Mesenchymal stem cell (in vitro differentiated cells and primary cell): Measurements from ENCODE around the gene OPCML.

ENCODE experiments used
- DNase-seq: peaks from one replicate; pipeline ENCODE4 v3.0.0-alpha.2; 2013
- H2AFZ ChIP-seq: one replicate; pipeline ENCODE4 v1.6.1; 2013; ENCODE audit warnings: low read depth, mild to moderate bottlenecking, control low read depth, inconsistent platforms, low read length, moderate library complexity
- H2AK5ac ChIP-seq: 2 replicates; pipeline ENCODE4 v1.6.1; 2013; ENCODE audit warnings: low read length, moderate library complexity, mild to moderate bottlenecking, inconsistent platforms; ENCODE audit not compliant: severe bottlenecking
- H2BK120ac ChIP-seq: one replicate; pipeline ENCODE4 v1.6.1; 2013; ENCODE audit warnings: low read depth, mild to moderate bottlenecking, inconsistent platforms, low read length, moderate library complexity
- H2BK12ac ChIP-seq, 2 experiments: one replicate each; pipeline ENCODE4 v1.6.1; 2013; ENCODE audit warnings: inconsistent platforms in 2 of 2, low read length in 2 of 2, mild to moderate bottlenecking in 2 of 2, moderate library complexity in 2 of 2, control low read depth in 1 of 2
- H2BK15ac ChIP-seq: one replicate; pipeline ENCODE4 v1.6.1; 2013; ENCODE audit warnings: mild to moderate bottlenecking, low read depth, inconsistent platforms; ENCODE audit not compliant: poor library complexity, severe bottlenecking
- H2BK5ac ChIP-seq: 2 replicates; pipeline ENCODE4 v1.6.1; 2013; ENCODE audit warnings: low read depth, mild to moderate bottlenecking, low read length, control low read depth, inconsistent platforms; ENCODE audit not compliant: poor library complexity, severe bottlenecking
- H3K14ac ChIP-seq, 2 experiments: one replicate each; pipeline ENCODE4 v1.6.1; 2013; ENCODE audit warnings: inconsistent platforms in 2 of 2, low read length in 2 of 2, control low read depth in 1 of 2, mild to moderate bottlenecking in 1 of 2, moderate library complexity in 1 of 2
- H3K18ac ChIP-seq, 2 experiments: one replicate each; pipeline ENCODE4 v1.6.1; 2013; ENCODE audit warnings: inconsistent platforms in 2 of 2, low read length in 2 of 2, control low read depth in 1 of 2, low read depth in 1 of 2, mild to moderate bottlenecking in 1 of 2
- H3K23ac ChIP-seq, 2 experiments: one replicate each; pipeline ENCODE4 v1.6.1; 2013; ENCODE audit warnings: inconsistent platforms in 2 of 2, low read length in 2 of 2, mild to moderate bottlenecking in 2 of 2, moderate library complexity in 2 of 2, control low read depth in 1 of 2
- H3K27ac ChIP-seq: 2 replicates; pipeline ENCODE4 v1.5.1; 2013; ENCODE audit warnings: mild to moderate bottlenecking, moderate library complexity, low read length, control low read depth, inconsistent platforms; ENCODE audit not compliant: poor library complexity, severe bottlenecking
- H3K27me3 ChIP-seq, 2 experiments: 2 replicates each; pipeline versions ENCODE4 v1.6.1 to v1.7.0; 2013; ENCODE audit warnings: low read length in 2 of 2, mild to moderate bottlenecking in 2 of 2, moderate library complexity in 2 of 2, control low read depth in 1 of 2, inconsistent platforms in 1 of 2; ENCODE audit not compliant: control insufficient read depth in 1 of 2, insufficient read depth in 1 of 2
- H3K36me3 ChIP-seq, 2 experiments: 2 replicates each; pipeline versions ENCODE4 v1.6.1 to v1.7.0; 2013; ENCODE audit warnings: low read length in 2 of 2, control low read depth in 1 of 2, inconsistent platforms in 1 of 2, low read depth in 1 of 2, mild to moderate bottlenecking in 1 of 2; ENCODE audit not compliant: insufficient read depth in 2 of 2, control insufficient read depth in 1 of 2
- H3K4ac ChIP-seq, 2 experiments: one replicate each; pipeline ENCODE4 v1.6.1; 2013; ENCODE audit warnings: inconsistent platforms in 2 of 2, low read length in 2 of 2, mild to moderate bottlenecking in 2 of 2, moderate library complexity in 2 of 2, control low read depth in 1 of 2, low read depth in 1 of 2
- H3K4me1 ChIP-seq: 2 replicates; pipeline ENCODE4 v1.6.1; 2013; ENCODE audit warnings: low read depth, low read length, control low read depth; ENCODE audit not compliant: control insufficient read depth, insufficient read depth
- H3K4me2 ChIP-seq: 2 replicates; pipeline ENCODE4 v1.6.1; 2013; ENCODE audit warnings: low read length, mild to moderate bottlenecking, inconsistent platforms; ENCODE audit not compliant: poor library complexity, severe bottlenecking
- H3K4me3 ChIP-seq, 2 experiments: 2 replicates each; pipeline versions ENCODE4 v1.5.1 to v1.7.0; 2013; ENCODE audit warnings: low read length in 2 of 2, mild to moderate bottlenecking in 2 of 2, control low read depth in 1 of 2, low read depth in 1 of 2; ENCODE audit not compliant: insufficient read depth in 1 of 2
- H3K79me1 ChIP-seq: replicated peaks from 2 replicates; pipeline ENCODE4 v1.6.1; 2013; ENCODE audit warnings: mild to moderate bottlenecking, control low read depth, low read length, inconsistent platforms; ENCODE audit not compliant: poor library complexity, severe bottlenecking
- H3K9ac ChIP-seq: 2 replicates; pipeline ENCODE4 v1.7.0; 2013; ENCODE audit warnings: mild to moderate bottlenecking, low read length, moderate library complexity
- H3K9me3 ChIP-seq: 2 replicates; pipeline ENCODE4 v1.7.0; 2013; ENCODE audit warnings: mild to moderate bottlenecking, low read length; ENCODE audit not compliant: control insufficient read depth
- H4K8ac ChIP-seq: one replicate; pipeline ENCODE4 v1.6.1; 2013; ENCODE audit warnings: inconsistent platforms, mild to moderate bottlenecking, low read length, moderate library complexity
- H4K91ac ChIP-seq: one replicate; pipeline ENCODE4 v1.6.1; 2013; ENCODE audit warnings: mild to moderate bottlenecking, low read length, inconsistent platforms
- WGBS: methylation state at CpG from one replicate; pipeline ENCODE4 v1.1.7; 2013; ENCODE audit warnings: mixed read lengths; 5-methylcytosine and 5-hydroxymethylcytosine counted together

OPCML gene

DNA sequence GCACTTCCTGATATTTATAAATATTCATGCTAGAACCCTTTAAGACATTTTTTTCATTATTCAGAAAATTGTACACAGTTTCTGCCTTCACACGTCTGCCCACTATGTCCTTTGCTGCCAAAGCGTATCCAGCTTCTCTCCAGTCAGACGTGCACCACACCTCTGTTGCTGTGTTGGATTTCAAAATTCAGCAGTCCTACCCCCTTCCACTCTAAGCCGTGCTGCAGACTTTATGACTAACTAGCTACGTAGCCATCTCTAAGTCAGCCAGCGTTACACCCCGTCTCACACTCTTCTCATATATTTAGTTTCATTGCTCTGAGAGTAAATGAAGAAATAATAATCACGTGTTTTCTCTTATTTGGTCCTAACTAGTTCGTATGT is 28.2 kb upstream of the OPCML start:
- Histone ChIP-seq H2BK15ac (no peak overlapping the region), H3K36me3 (no peaks in the 10 kb centered on the region), H2BK12ac (no peak overlapping the region), H3K79me1 (no peaks in the 10 kb centered on the region), H3K14ac (no peak overlapping the region), H3K18ac (no peak overlapping the region), H2BK5ac (no peak overlapping the region), H3K27me3 (no peaks in the 10 kb centered on the region), H2BK120ac (no peak overlapping the region), H4K91ac (no peak overlapping the region), H3K23ac (no peak overlapping the region), H2AFZ (no peak overlapping the region), H4K8ac (no peak overlapping the region), H2AK5ac (no peak overlapping the region), H3K27ac (no peak overlapping the region), H3K4me2 (no peak overlapping the region), H3K4me3 (no peak overlapping the region), H3K9ac (peak overlapping the region; percentile 32), H3K9me3 (no peaks in the 10 kb centered on the region), H3K4ac (no peak overlapping the region), H3K4me1 (no peaks in the 10 kb centered on the region)
- no peak for DNase-seq
- WGBS = 74% methylated on average over 4 of the region's 9 CpGs

DNA sequence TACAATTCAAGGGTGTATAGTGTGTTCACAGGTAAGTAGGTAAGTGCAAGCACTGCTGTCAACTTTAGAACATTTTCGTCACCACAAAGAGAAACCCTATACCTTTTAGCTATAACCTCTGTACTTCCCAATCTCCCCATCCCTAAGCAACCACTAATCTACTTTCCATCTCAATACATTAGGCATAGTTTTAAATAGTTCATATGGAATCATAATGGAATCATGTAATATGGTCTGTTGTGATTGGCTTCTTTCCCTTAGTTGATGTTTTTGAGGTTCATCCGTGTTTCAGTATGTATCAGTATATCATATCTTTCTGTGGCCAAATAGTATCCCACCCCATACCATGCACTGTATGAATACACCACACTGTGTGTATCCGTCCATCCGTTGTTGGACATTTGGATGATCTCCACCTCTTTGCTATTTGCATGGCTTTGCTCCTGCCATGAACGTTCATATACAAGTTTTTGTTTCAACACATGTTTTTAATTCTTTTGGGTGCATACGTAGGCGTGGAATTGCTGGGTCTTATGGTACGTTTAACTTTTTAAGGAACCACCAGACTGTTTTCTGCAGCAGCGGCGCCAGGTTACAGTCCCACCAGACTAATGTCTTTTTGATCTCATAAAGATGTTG is 27.7 kb upstream of the OPCML start:
- H3K4me2 ChIP-seq = no peak overlapping the region
- 98% methylated on average over 7 of the region's 10 CpGs for WGBS

DNA sequence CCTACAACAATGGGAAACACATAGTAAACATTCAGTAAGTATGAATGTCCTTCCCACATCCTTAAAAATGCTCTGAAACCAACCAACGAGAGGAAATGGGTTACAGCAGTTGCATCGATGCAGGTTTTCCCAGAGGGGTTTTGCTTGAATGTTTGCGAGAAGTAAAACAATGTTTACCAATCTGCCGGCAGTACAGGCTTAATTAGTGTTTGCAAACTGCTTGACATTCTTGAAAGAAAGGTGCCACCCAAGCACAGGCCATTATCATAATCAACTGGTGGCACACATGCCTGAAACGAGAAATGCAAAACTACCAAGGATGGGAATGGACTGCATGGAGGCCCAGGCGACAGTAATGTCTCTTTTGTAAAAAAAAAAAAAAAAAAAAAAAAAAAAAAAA is 27.1 kb upstream of the OPCML start:
- H3K9me3 ChIP-seq = no peaks in the 10 kb centered on the region
- H3K4ac ChIP-seq = no peak overlapping the region
- H2BK5ac ChIP-seq = no peak overlapping the region
- no peak overlapping the region for H2AFZ ChIP-seq
- no peak overlapping the region for H3K9ac ChIP-seq
- no peak overlapping the region for H3K4me2 ChIP-seq
- H4K91ac ChIP-seq = no peak overlapping the region
- WGBS = 74% methylated on average over 4 of the region's 6 CpGs
- no peak overlapping the region for H3K14ac ChIP-seq
- H2BK12ac ChIP-seq = no peak overlapping the region
- no peaks in the 10 kb centered on the region for H3K79me1 ChIP-seq
- H4K8ac ChIP-seq = no peak overlapping the region
- H2BK15ac ChIP-seq = no peak overlapping the region
- no peak overlapping the region for H3K27ac ChIP-seq
- H2BK120ac ChIP-seq = no peak overlapping the region
- DNase-seq = no peak
- no peaks in the 10 kb centered on the region for H3K4me1 ChIP-seq
- no peaks in the 10 kb centered on the region for H3K27me3 ChIP-seq
- no peak overlapping the region for H3K18ac ChIP-seq
- H3K36me3 ChIP-seq = no peaks in the 10 kb centered on the region
- H3K4me3 ChIP-seq = no peak overlapping the region
- no peak overlapping the region for H3K23ac ChIP-seq
- no peak overlapping the region for H2AK5ac ChIP-seq

More for the DNA sequence above, 27.7 kb upstream of the OPCML start:
- no peak for DNase-seq
- H3K4me3 ChIP-seq = no peak overlapping the region
- no peak overlapping the region for H3K9ac ChIP-seq
- no peak overlapping the region for H2AK5ac ChIP-seq
- H4K8ac ChIP-seq = no peak overlapping the region
- no peak overlapping the region for H4K91ac ChIP-seq
- H2BK5ac ChIP-seq = no peak overlapping the region
- no peak overlapping the region for H3K27ac ChIP-seq
- no peak overlapping the region for H2BK12ac ChIP-seq
- no peaks in the 10 kb centered on the region for H3K4me1 ChIP-seq
- H3K36me3 ChIP-seq = no peaks in the 10 kb centered on the region
- no peak overlapping the region for H3K14ac ChIP-seq
- no peaks in the 10 kb centered on the region for H3K9me3 ChIP-seq
- no peak overlapping the region for H3K4ac ChIP-seq
- no peak overlapping the region for H3K18ac ChIP-seq
- H3K27me3 ChIP-seq = no peaks in the 10 kb centered on the region
- H2AFZ ChIP-seq = no peak overlapping the region
- H2BK120ac ChIP-seq = no peak overlapping the region
- no peaks in the 10 kb centered on the region for H3K79me1 ChIP-seq
- H3K23ac ChIP-seq = no peak overlapping the region
- H2BK15ac ChIP-seq = no peak overlapping the region

DNA sequence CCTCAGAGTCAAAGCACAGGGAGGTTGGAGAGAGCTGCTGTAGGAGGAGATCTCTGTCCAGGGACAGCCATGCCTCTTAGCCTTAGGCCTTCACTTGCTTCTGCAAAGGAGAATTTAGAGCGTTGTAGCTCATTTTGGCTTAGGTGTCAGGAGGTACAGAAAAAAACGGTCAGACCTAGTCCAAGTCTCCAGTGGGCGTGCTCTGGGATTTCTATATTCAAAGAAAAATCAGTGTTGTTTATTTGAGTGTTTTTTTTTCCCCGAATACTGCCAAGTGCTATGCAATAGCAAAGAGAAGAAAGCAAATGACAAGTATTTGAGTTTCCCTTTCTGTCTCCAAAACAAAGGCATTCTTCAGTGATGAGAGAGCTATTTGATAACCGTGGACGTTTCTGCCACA is 22.7 kb upstream of the OPCML start:
- H3K18ac ChIP-seq = no peak overlapping the region
- H2AFZ ChIP-seq = no peak overlapping the region
- no peak for DNase-seq
- H2AK5ac ChIP-seq = no peak overlapping the region
- H4K91ac ChIP-seq = no peak overlapping the region
- no peaks in the 10 kb centered on the region for H3K4me1 ChIP-seq
- no peak overlapping the region for H4K8ac ChIP-seq
- H3K27ac ChIP-seq = no peak overlapping the region
- no peak overlapping the region for H3K14ac ChIP-seq
- no peak overlapping the region for H2BK5ac ChIP-seq
- H3K79me1 ChIP-seq = no peaks in the 10 kb centered on the region
- no peak overlapping the region for H3K4me2 ChIP-seq
- no peaks in the 10 kb centered on the region for H3K27me3 ChIP-seq
- no peak overlapping the region for H3K9ac ChIP-seq
- H2BK15ac ChIP-seq = no peak overlapping the region
- H3K4me3 ChIP-seq = no peak overlapping the region
- no peak overlapping the region for H2BK12ac ChIP-seq
- no peak overlapping the region for H3K23ac ChIP-seq
- H3K9me3 ChIP-seq = no peaks in the 10 kb centered on the region
- no peak overlapping the region for H2BK120ac ChIP-seq
- 71% methylated on average over 6 of the region's 6 CpGs for WGBS
- H3K4ac ChIP-seq = no peak overlapping the region
- no peaks in the 10 kb centered on the region for H3K36me3 ChIP-seq
